Breast epithelium (tissue), 3 donors: ENCODE measurements around the gene SVEP1.

Experiments used
- CTCF ChIP-seq, 3 donors: fragments of 450-650 bp; IDR thresholded peaks; one replicate each; pipeline ENCODE4 v1.5.1; 2016 to 2017; ENCODE audit warnings: antibody characterized with exemption in 3 of 3, mild to moderate bottlenecking in 3 of 3, moderate library complexity in 3 of 3
- POLR2A ChIP-seq: fragments of 450-650 bp; IDR thresholded peaks from one replicate; pipeline ENCODE4 v1.6.1; 2016; ENCODE audit warnings: antibody characterized with exemption, mild to moderate bottlenecking, moderate library complexity
- POLR2AphosphoS5 ChIP-seq, 3 donors: sonication (generic); formaldehyde crosslinking; IDR thresholded peaks; one replicate each; pipeline ENCODE4 v1.6.1; 2017; ENCODE audit warnings: antibody characterized with exemption in 3 of 3

GRCh38 chr9:110543631-110544051, 35.9 kb downstream of the SVEP1 start:
- TF ChIP-seq CTCF (IDR thresholded peaks at IDR 0.05) (no peak), POLR2AphosphoS5 (IDR thresholded peaks at IDR 0.05) (no peak), POLR2A (no peak)
